HEK293T (cell line): ENCODE results near the gene TAS2R60.

Experiments used
- BHLHE40 ChIP-seq: fragments of 450-650 bp; IDR thresholded peaks from 2 replicates; pipeline ENCODE4 v1.6.1; 2016; ENCODE audit warnings: mild to moderate bottlenecking, moderate library complexity, borderline replicate concordance
- CTBP1 ChIP-seq: fragments of 450-650 bp; IDR thresholded peaks from 2 replicates; pipeline ENCODE4 v1.6.1; 2016; ENCODE audit warnings: borderline replicate concordance
- ELF4 ChIP-seq: fragments of 450-650 bp; IDR thresholded peaks from 2 replicates; pipeline ENCODE4 v1.6.1; 2017; ENCODE audit warnings: antibody characterized with exemption
- FOXK2 ChIP-seq: fragments of 450-650 bp; IDR thresholded peaks from 2 replicates; pipeline ENCODE4 v1.6.1; 2016; ENCODE audit warnings: mild to moderate bottlenecking
- FOXM1 ChIP-seq: fragments of 450-650 bp; IDR thresholded peaks from 2 replicates; pipeline ENCODE4 v1.6.1; 2017; ENCODE audit warnings: mild to moderate bottlenecking, borderline replicate concordance
- HDGF ChIP-seq: fragments of 450-650 bp; IDR thresholded peaks from 2 replicates; pipeline ENCODE4 v1.6.1; 2017; ENCODE audit warnings: antibody characterized with exemption, borderline replicate concordance
- NFRKB ChIP-seq: fragments of 450-650 bp; IDR thresholded peaks from 2 replicates; pipeline ENCODE4 v1.6.1; 2016; ENCODE audit warnings: mild to moderate bottlenecking, moderate library complexity
- SP1 ChIP-seq: fragments of 450-650 bp; IDR thresholded peaks from 2 replicates; pipeline ENCODE4 v1.6.1; 2017
- SUZ12 ChIP-seq: fragments of 450-650 bp; IDR thresholded peaks from 2 replicates; pipeline ENCODE4 v1.6.1; 2016; ENCODE audit warnings: mild to moderate bottlenecking
- TARDBP ChIP-seq: fragments of 450-650 bp; IDR thresholded peaks from 2 replicates; pipeline ENCODE4 v1.6.1; 2016
- ZNF384 ChIP-seq: fragments of 450-650 bp; IDR thresholded peaks from 2 replicates; pipeline ENCODE4 v1.6.1; 2016

DNA sequence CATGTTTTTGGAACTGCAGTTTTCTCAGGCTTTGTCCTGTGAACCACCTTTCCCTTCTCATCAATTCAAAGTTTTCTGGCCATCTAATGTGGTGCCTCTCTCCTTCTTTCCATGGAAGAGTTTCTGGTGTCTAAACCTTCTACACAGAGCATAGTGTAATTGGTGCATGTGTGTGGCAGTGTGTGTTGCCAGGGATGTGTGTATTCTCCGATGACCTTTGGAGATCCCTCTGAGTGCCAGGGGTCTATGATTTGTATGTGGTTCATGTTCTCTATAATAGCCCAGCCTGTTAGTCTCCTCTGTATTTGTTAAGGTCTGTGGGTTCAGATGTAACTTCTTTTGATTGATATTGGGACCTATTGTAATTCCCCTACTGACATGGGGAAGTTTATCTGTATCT is 1.5 kb downstream of the TAS2R60 start:
- no peak for TF ChIP-seq CTBP1
- TF ChIP-seq HDGF: no peak
- no peak for TF ChIP-seq SP1
- no peak for TF ChIP-seq FOXK2
- TF ChIP-seq NFRKB: no peak
- no peak for TF ChIP-seq ZNF384
- no peak for TF ChIP-seq ELF4
- TF ChIP-seq TARDBP: no peak
- TF ChIP-seq FOXM1: no peak
- no peak for TF ChIP-seq SUZ12
- no peak for TF ChIP-seq BHLHE40
